GM12878 (cell line): Measurements from ENCODE around the gene ENTREP3.

Experiments used
- CTCF ChIP-seq, 3 experiments: IDR thresholded peaks in 2 of 3; conservative IDR thresholded peaks in 1 of 3; 2 replicates each; pipeline ENCODE4 v1.5.1; 2011; ENCODE audit warnings: low read depth in 3 of 3, low read length in 3 of 3, mild to moderate bottlenecking in 3 of 3, control low read depth in 2 of 3, moderate library complexity in 2 of 3, inconsistent platforms in 1 of 3, mixed read lengths in 1 of 3; ENCODE audit not compliant: control insufficient read depth in 2 of 3, insufficient read depth in 1 of 3; ENCODE audit errors: extremely low read depth in 1 of 3
- RFX5 ChIP-seq: IDR thresholded peaks from 2 replicates; pipeline ENCODE4 v1.6.1; 2011; ENCODE audit warnings: low read depth, low read length, improper control_type of control experiment

DNA sequence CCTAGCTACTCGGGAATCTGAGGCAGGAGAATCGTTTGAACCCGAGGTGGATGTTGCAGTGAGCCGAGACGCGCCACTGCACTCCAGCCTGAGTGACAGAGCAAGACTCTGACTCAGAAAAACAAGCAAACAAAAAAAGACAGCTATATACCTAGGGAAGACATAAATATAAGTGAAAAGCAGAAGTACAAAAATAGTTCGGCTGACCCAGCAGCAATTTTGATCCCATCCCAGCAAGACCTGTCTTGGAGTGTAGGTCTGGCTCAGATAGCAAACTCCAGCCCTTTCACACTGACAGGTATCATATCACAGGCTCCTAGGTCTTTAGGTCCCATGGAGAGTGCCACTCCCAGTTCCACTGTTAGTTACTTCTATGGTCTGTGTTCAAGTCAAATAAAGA lies 32.2 kb downstream of the ENTREP3 start:
- no peak for TF ChIP-seq CTCF (IDR thresholded peaks at IDR 0.05 in 2 of 3, conservative IDR thresholded peaks at IDR 0.05 in 1 of 3; ENCODE audit: control insufficient read depth in 2 of 3, extremely low read depth in 1 of 3, insufficient read depth in 1 of 3, low read depth in 3 of 3, low read length in 3 of 3)
- TF ChIP-seq RFX5 = no peak
